GM21447 (cell line): ENCODE results near the gene PLPP1.

Source experiments
- ATAC-seq: cut with Tn5 transposase; IDR thresholded peaks from one replicate; pipeline ENCODE4 v1.9.1; 2021; ENCODE audit not compliant: unreplicated experiment

The PLPP1 gene

GRCh38 chr5:55453211-55453610 is 81.6 kb downstream of the PLPP1 start:
- ATAC-seq: no peak

GRCh38 chr5:55451976-55452375 is 82.8 kb downstream of the PLPP1 start:
- no peak for ATAC-seq

- ATAC-seq: no peak
Observed at GRCh38 chr5:55450050-55450765, 84.6 kb downstream of the PLPP1 start.

- ATAC-seq: no peak
Observed at GRCh38 chr5:55446640-55447351, 88.0 kb downstream of the PLPP1 start.

GRCh38 chr5:55445791-55446190 is 89.0 kb downstream of the PLPP1 start:
- no peak for ATAC-seq

GRCh38 chr5:55441954-55442353 is 92.8 kb downstream of the PLPP1 start:
- ATAC-seq: no peak

GRCh38 chr5:55441107-55441771 is 93.5 kb downstream of the PLPP1 start:
- no peak for ATAC-seq

- ATAC-seq: no peak
Observed at GRCh38 chr5:55440188-55440646, 94.5 kb downstream of the PLPP1 start.

GRCh38 chr5:55438998-55439397 is 95.8 kb downstream of the PLPP1 start:
- ATAC-seq: no peak

GRCh38 chr5:55437859-55438206 is 96.9 kb downstream of the PLPP1 start:
- ATAC-seq: no peak

GRCh38 chr5:55437452-55437851 is 97.3 kb downstream of the PLPP1 start:
- ATAC-seq: no peak

GRCh38 chr5:55432549-55432948 is 102.2 kb downstream of the PLPP1 start:
- no peak for ATAC-seq

- no peak for ATAC-seq
Observed at GRCh38 chr5:55429613-55430253, 105.0 kb downstream of the PLPP1 start.

- no peak for ATAC-seq
Observed at GRCh38 chr5:55429221-55429612, 105.5 kb downstream of the PLPP1 start.

GRCh38 chr5:55427157-55427556 is 107.6 kb downstream of the PLPP1 start:
- ATAC-seq: no peak

GRCh38 chr5:55426455-55426854 is 108.3 kb downstream of the PLPP1 start:
- no peak for ATAC-seq

- ATAC-seq: peak; percentile 94
Observed at GRCh38 chr5:55421074-55421529, 113.7 kb downstream of the PLPP1 start.

- ATAC-seq: no peak
Observed at GRCh38 chr5:55418994-55419968, 115.5 kb downstream of the PLPP1 start.

- ATAC-seq: no peak
Observed at GRCh38 chr5:55416306-55416705, 118.5 kb downstream of the PLPP1 start.

- ATAC-seq: no peak
Observed at GRCh38 chr5:55415071-55415470, 119.7 kb downstream of the PLPP1 start.
